Measurements from ENCODE around the gene NDUFA12.

The NDUFA12 gene

GRCh38 chr12:94942663-94943062, 60.8 kb downstream of the NDUFA12 start:
- no peaks in the 10 kb centered on the region for H3K27me3 ChIP-seq (ENCODE audit: control insufficient read depth, insufficient read depth, low read length)
- no peak overlapping the region for H3K4me3 ChIP-seq (ENCODE audit: low read depth, low read length)
- no peaks in the 10 kb centered on the region for H3K9me3 ChIP-seq (ENCODE audit: control insufficient read depth, insufficient read depth, low read depth, low read length)
- no peaks in the 10 kb centered on the region for H3K36me3 ChIP-seq (ENCODE audit: control insufficient read depth, insufficient read depth, low read length)
- no peak overlapping the region for H3K9ac ChIP-seq (ENCODE audit: low read length)
- no peak overlapping the region for H3K27ac ChIP-seq (ENCODE audit: low read depth, low read length)
- no peaks in the 10 kb centered on the region for H3K4me1 ChIP-seq (ENCODE audit: control insufficient read depth, insufficient read depth, low read length)

DNA sequence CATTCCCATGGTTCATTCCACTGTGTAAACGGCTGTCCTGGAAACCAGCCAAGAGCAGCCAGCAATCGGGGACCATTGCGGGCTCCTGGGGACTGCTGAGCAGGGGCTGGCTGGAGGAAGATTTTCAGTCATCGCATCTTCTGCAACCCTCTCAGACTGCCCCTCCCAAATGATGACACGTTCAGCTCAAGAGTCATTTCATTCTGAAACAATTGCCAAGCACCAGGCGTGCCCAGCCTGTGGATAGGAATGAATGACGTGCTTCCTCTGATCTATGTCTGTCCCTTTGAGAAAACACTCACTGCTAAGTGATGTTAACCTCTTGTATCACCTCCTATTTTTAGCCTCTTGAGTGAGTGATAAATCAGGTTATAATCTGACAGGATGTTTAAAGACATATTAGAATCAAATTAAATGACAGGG, 62.0 kb downstream of the NDUFA12 start:
- H3K4me1 ChIP-seq (ENCODE audit: control insufficient read depth, insufficient read depth, low read length), result no peaks in the 10 kb centered on the region
- no peak overlapping the region for H3K27ac ChIP-seq (ENCODE audit: low read depth, low read length)
- no peaks in the 10 kb centered on the region for H3K9me3 ChIP-seq (ENCODE audit: control insufficient read depth, insufficient read depth, low read depth, low read length)
- H3K27me3 ChIP-seq (ENCODE audit: control insufficient read depth, insufficient read depth, low read length), result no peaks in the 10 kb centered on the region
- H3K9ac ChIP-seq (ENCODE audit: low read length), result no peak overlapping the region
- no peaks in the 10 kb centered on the region for H3K36me3 ChIP-seq (ENCODE audit: control insufficient read depth, insufficient read depth, low read length)
- no peak overlapping the region for H3K4me3 ChIP-seq (ENCODE audit: low read depth, low read length)

DNA sequence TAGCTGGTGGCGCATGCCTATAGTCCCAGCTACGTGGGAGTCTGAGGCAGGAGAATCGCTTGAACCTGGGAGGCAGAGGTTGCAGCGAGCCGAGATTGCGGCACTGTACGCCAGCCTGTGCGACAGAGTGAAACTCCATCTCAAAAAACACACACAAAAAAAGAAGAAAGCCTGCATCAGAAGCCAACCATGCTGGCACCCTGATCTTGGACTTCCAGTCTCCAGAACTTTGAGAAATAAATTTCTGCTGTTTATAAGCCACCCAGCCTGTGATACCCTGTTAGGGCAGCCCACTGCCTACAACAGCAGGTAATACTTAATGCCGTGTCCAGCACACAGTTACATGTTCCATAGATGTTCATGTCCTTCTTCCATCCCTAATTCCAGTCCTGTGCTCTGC, 62.7 kb downstream of the NDUFA12 start:
- no peak overlapping the region for H3K4me3 ChIP-seq (ENCODE audit: low read depth, low read length)
- no peaks in the 10 kb centered on the region for H3K27me3 ChIP-seq (ENCODE audit: control insufficient read depth, insufficient read depth, low read length)
- H3K4me1 ChIP-seq (ENCODE audit: control insufficient read depth, insufficient read depth, low read length), result no peaks in the 10 kb centered on the region
- H3K9me3 ChIP-seq (ENCODE audit: control insufficient read depth, insufficient read depth, low read depth, low read length), result no peaks in the 10 kb centered on the region
- H3K36me3 ChIP-seq (ENCODE audit: control insufficient read depth, insufficient read depth, low read length), result no peaks in the 10 kb centered on the region
- H3K9ac ChIP-seq (ENCODE audit: low read length), result no peak overlapping the region
- H3K27ac ChIP-seq (ENCODE audit: low read depth, low read length), result no peak overlapping the region

DNA sequence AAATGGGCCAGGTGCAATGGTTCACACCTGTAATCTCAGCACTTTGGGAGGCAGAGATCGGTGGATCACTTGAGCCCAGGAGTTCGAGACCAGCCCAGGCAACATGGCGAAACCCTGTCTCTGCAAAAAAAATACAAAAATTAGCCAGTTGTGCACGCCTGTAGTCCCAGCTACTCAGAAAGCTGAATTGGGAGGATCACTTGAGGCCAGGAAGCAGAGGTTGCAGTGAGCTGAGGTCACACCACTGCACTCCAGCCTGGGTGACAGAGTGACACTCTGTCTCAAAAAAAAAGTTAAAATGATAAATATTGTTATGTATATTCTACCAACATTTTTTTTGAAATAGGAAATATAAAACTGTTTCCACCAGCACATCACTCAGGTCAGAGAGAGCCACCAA, 64.9 kb downstream of the NDUFA12 start:
- Histone ChIP-seq H3K36me3 (ENCODE audit: control insufficient read depth, insufficient read depth, low read length) (no peaks in the 10 kb centered on the region), H3K9me3 (ENCODE audit: control insufficient read depth, insufficient read depth, low read depth, low read length) (no peaks in the 10 kb centered on the region), H3K9ac (ENCODE audit: low read length) (no peak overlapping the region), H3K27me3 (ENCODE audit: control insufficient read depth, insufficient read depth, low read length) (no peaks in the 10 kb centered on the region), H3K27ac (ENCODE audit: low read depth, low read length) (no peak overlapping the region), H3K4me3 (ENCODE audit: low read depth, low read length) (no peak overlapping the region), H3K4me1 (ENCODE audit: control insufficient read depth, insufficient read depth, low read length) (no peaks in the 10 kb centered on the region)

DNA sequence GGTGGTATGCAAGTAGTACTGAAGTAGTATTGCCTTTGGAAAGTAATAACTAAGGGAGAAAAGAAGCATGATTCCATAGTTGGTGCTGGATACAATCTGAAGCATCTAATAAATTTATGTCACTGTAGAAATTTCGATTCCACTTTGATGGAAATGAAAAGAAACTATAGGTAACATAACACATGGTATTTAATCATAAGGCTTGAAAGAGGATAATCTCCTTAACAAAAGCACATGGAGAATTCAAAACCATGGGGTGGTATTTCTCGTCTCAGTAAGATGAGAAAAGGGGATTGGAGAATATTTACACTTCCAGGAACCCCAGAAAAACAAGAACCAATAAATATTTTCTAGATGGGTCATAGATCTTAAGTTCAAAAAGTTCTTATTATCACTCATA, 72.7 kb downstream of the NDUFA12 start:
- Histone ChIP-seq H3K4me3 (ENCODE audit: low read depth, low read length) (no peak overlapping the region), H3K36me3 (ENCODE audit: control insufficient read depth, insufficient read depth, low read length) (no peaks in the 10 kb centered on the region), H3K9me3 (ENCODE audit: control insufficient read depth, insufficient read depth, low read depth, low read length) (no peaks in the 10 kb centered on the region), H3K27ac (ENCODE audit: low read depth, low read length) (no peak overlapping the region), H3K27me3 (ENCODE audit: control insufficient read depth, insufficient read depth, low read length) (no peaks in the 10 kb centered on the region), H3K4me1 (ENCODE audit: control insufficient read depth, insufficient read depth, low read length) (no peaks in the 10 kb centered on the region), H3K9ac (ENCODE audit: low read length) (no peak overlapping the region)

- Histone ChIP-seq H3K9ac (ENCODE audit: low read length) (no peak overlapping the region), H3K27me3 (ENCODE audit: control insufficient read depth, insufficient read depth, low read length) (no peaks in the 10 kb centered on the region)
Observed at GRCh38 chr12:94930216-94930654, 73.3 kb downstream of the NDUFA12 start.

GRCh38 chr12:94929780-94930179, 73.7 kb downstream of the NDUFA12 start:
- no peaks in the 10 kb centered on the region for H3K27me3 ChIP-seq (ENCODE audit: control insufficient read depth, insufficient read depth, low read length)
- H3K9ac ChIP-seq (ENCODE audit: low read length), result no peak overlapping the region
- no peaks in the 10 kb centered on the region for H3K36me3 ChIP-seq (ENCODE audit: control insufficient read depth, insufficient read depth, low read length)
- H3K9me3 ChIP-seq (ENCODE audit: control insufficient read depth, insufficient read depth, low read depth, low read length), result no peaks in the 10 kb centered on the region
- H3K4me3 ChIP-seq (ENCODE audit: low read depth, low read length), result no peak overlapping the region
- no peaks in the 10 kb centered on the region for H3K4me1 ChIP-seq (ENCODE audit: control insufficient read depth, insufficient read depth, low read length)
- H3K27ac ChIP-seq (ENCODE audit: low read depth, low read length), result no peak overlapping the region

More at GRCh38 chr12:94930216-94930654, 73.3 kb downstream of the NDUFA12 start:
- no peaks in the 10 kb centered on the region for H3K9me3 ChIP-seq (ENCODE audit: control insufficient read depth, insufficient read depth, low read depth, low read length)
- no peaks in the 10 kb centered on the region for H3K36me3 ChIP-seq (ENCODE audit: control insufficient read depth, insufficient read depth, low read length)
- H3K4me3 ChIP-seq (ENCODE audit: low read depth, low read length), result no peak overlapping the region
- no peaks in the 10 kb centered on the region for H3K4me1 ChIP-seq (ENCODE audit: control insufficient read depth, insufficient read depth, low read length)
- no peak overlapping the region for H3K27ac ChIP-seq (ENCODE audit: low read depth, low read length)

DNA sequence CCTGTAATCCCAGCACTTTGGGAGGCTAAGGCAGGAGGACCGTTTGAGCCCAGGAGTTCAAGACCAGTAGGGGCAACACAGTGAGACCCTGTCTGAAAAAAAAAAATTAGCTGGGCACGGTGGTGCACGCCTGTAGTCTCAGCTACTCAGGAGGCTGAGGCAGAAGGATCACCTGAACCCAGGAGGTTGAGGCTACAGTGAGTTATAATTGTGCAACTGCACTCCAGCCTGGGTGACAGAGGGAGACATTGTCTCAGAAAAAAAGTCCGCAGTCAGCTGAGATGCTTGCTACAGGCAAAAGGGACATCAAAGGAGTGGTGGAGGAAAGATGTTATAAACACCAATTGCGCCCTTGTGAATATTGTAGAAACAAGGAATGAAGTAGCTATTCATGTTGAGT, 77.8 kb downstream of the NDUFA12 start:
- Histone ChIP-seq H3K9me3 (ENCODE audit: control insufficient read depth, insufficient read depth, low read depth, low read length) (no peaks in the 10 kb centered on the region), H3K27ac (ENCODE audit: low read depth, low read length) (no peak overlapping the region), H3K36me3 (ENCODE audit: control insufficient read depth, insufficient read depth, low read length) (no peaks in the 10 kb centered on the region), H3K9ac (ENCODE audit: low read length) (no peak overlapping the region), H3K4me1 (ENCODE audit: control insufficient read depth, insufficient read depth, low read length) (peaks cover 9% of the 10 kb centered on the region), H3K27me3 (ENCODE audit: control insufficient read depth, insufficient read depth, low read length) (no peaks in the 10 kb centered on the region), H3K4me3 (ENCODE audit: low read depth, low read length) (no peak overlapping the region)

GRCh38 chr12:94925206-94925605, 78.3 kb downstream of the NDUFA12 start:
- H3K9ac ChIP-seq (ENCODE audit: low read length), result no peak overlapping the region
- H3K36me3 ChIP-seq (ENCODE audit: control insufficient read depth, insufficient read depth, low read length), result no peaks in the 10 kb centered on the region
- no peak overlapping the region for H3K27ac ChIP-seq (ENCODE audit: low read depth, low read length)
- no peaks in the 10 kb centered on the region for H3K27me3 ChIP-seq (ENCODE audit: control insufficient read depth, insufficient read depth, low read length)
- no peak overlapping the region for H3K4me3 ChIP-seq (ENCODE audit: low read depth, low read length)
- no peaks in the 10 kb centered on the region for H3K9me3 ChIP-seq (ENCODE audit: control insufficient read depth, insufficient read depth, low read depth, low read length)
- peaks cover 9% of the 10 kb centered on the region for H3K4me1 ChIP-seq (ENCODE audit: control insufficient read depth, insufficient read depth, low read length)

GRCh38 chr12:94922561-94922960, 80.9 kb downstream of the NDUFA12 start:
- Histone ChIP-seq H3K36me3 (ENCODE audit: control insufficient read depth, insufficient read depth, low read length) (no peaks in the 10 kb centered on the region), H3K4me3 (ENCODE audit: low read depth, low read length) (no peak overlapping the region), H3K27ac (ENCODE audit: low read depth, low read length) (no peak overlapping the region), H3K27me3 (ENCODE audit: control insufficient read depth, insufficient read depth, low read length) (no peaks in the 10 kb centered on the region), H3K9ac (ENCODE audit: low read length) (no peak overlapping the region), H3K4me1 (ENCODE audit: control insufficient read depth, insufficient read depth, low read length) (peaks cover 9% of the 10 kb centered on the region), H3K9me3 (ENCODE audit: control insufficient read depth, insufficient read depth, low read depth, low read length) (no peaks in the 10 kb centered on the region)

All from HUES6 (cell line).